GM19025 (cell line): ENCODE measurements around the gene TDRD3.
"Not testable (repeated sequence)": the region's sequence is repeated elsewhere in the genome, so short reads cannot be mapped to it uniquely, and the experiment has no call there.

Source experiments
- ATAC-seq: cut with Tn5 transposase; IDR thresholded peaks from one replicate; pipeline ENCODE4 v1.9.1; 2021; ENCODE audit warnings: mild to moderate bottlenecking, low read depth, moderate library complexity; ENCODE audit not compliant: unreplicated experiment

TDRD3 gene

GRCh38 chr13:60396783-60397703 is at the start of gene TDRD3:
TDRD3 (plus strand) TSS chr13:60397220; CDS start chr13:60397365, 145 bp downstream.
- peak; percentile 43 for ATAC-seq

DNA sequence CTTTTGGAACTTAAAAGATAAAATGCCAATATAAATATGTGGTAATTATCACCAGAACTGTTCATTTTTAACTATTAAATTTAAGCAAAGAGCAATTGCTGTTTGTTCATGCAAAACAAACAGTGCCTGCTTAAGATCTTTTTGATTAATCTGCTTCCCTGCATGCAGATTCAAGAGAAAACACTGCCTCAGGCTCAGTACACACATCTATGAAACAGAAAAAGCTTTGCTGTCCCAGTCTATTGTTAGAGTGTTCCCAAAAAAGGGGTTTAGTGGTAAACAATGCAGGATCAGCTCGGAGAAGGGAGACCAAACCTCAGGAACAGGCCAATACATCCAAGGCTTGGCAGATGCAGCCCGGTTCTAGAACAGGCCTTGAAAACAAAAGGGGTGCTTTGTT is 49.3 kb upstream of the TDRD3 start:
- no peak for ATAC-seq

DNA sequence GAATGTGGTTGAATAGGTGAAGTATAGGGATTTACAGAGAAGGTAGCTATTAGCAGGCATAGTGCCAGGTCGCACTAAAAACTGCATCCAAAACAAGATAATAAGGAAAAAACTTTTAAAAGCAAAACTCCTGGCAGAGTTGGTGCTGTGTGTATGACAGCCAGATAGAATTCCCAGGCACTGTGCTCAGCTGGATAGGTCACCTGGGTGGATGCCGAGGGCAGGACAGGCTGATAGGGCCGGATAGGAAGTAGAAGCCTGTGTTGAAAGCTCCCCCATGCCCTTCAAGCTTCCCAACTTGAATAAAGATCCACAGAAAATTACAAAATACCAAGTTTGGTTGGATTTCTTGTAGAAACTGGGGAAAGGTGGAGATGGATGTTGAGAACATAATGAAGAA is 48.9 kb upstream of the TDRD3 start:
- no peak for ATAC-seq

DNA sequence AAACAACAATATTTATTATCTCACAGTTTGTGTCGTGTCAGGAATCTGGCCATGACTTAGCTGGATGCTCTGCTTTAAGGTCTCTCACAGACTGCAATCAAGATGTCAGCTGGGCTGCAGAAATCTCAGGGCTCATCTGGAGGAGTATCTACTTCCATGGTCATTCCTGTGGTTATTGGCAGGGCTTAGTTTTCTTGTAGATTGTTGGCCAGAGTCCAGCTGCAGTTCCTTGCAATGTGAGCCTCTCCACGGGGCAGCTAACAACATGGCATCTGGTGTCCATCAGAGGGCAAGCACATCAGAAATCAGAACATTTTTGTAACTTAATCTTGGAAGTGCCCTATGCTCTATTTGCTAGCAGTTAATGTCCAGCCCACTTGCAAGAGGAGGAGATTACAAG is 45.7 kb upstream of the TDRD3 start:
- no peak for ATAC-seq

GRCh38 chr13:60351855-60352615 is 45.0 kb upstream of the TDRD3 start:
- ATAC-seq, result no peak

GRCh38 chr13:60352644-60353043 is 44.4 kb upstream of the TDRD3 start:
- no peak for ATAC-seq

DNA sequence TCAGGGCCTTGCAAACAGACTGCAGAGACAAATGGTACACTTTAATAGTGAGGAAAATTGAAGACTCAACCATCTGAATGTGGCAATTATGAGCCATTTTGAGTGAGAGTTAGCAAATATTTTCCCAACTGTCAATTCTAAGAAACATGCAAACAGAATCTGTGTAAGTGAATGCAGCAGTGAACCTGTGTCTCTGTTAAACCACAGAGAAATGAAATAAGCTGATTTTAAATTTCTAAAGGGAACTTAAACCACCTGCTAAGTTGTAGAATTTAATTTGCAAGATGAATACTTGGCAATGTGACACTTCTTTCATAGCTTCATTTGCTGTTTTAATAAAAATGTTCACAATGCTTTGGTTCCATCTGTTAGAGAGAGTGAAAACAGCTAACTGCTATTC is 42.0 kb upstream of the TDRD3 start:
- no peak for ATAC-seq

DNA sequence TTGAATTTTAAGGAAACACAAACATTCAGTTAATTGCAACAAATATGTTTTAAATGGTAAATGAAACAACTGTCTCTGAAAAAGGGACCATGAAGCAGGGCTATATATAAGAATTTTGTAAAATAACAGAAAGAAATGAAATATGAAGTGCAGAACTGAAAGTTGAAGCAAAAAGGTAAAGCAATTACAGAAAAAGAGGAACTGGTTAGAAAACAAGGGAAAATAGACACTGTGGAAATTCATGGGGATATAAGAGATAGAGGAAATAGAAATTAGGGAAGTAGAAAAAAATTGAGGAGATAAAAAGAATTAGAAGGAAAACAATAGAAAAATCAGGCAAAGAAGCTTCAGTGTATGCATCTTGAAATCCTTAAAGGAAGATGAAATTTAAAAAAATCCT is 40.0 kb upstream of the TDRD3 start:
- no peak for ATAC-seq

DNA sequence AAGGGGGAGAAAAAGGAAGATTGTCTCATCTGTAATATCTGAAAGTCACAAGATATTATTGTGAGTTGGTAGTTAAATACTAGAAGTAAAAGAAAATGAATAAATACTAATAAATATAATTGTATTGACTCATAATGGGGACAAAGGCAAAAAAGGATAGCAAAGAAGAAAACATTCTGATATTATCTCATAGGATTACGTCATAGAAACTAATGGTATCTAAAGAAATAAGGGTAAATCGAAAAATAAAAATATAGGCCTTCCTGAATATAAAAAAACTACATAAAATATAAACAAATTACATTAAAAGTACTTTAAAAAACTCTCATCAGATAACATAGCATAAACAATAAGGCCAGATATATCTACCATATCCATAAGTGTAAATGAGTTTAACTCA is 38.6 kb upstream of the TDRD3 start:
- no peak for ATAC-seq

DNA sequence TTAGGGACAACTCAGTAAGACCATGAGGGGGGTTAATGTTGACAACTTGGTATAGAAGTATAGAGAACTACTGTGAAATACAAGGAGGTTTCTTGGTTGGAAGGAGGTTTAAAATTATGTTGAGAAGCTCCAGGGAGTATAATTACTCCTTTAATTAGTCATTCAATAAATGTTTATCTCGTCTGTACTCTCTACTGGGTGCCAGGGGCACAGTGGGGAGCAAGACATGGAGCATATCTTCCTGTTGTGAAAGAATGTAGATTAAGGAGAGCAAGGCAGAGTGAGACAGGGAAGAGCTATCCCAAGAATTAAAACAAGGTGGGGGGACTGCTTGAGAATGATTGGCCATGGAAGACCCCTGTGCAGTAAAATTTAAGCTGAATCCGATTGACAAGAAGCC is 33.7 kb upstream of the TDRD3 start:
- no peak for ATAC-seq

GRCh38 chr13:60369242-60369641 is 27.8 kb upstream of the TDRD3 start:
- ATAC-seq, result no peak

- ATAC-seq, result no peak
Measured at GRCh38 chr13:60370343-60370742, 26.7 kb upstream of the TDRD3 start.

DNA sequence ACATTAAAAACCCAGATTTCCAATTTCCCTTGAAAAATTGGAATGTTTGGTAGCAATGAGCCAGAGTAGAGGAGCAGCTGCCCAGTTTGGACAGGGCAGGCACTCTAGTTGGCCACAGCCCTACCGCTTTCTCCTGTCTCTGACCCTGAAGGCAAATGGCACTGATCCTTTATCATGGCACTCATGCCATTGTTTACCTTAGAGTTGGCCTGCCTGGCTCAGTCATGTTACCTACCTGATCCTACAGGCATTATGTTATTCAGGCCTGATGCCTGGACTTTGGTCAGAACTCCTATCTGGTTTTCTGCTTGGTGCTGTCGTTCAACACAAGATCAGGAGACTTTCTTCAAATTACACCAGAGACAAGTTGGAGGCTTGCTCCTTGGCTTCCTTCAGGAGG is 24.9 kb upstream of the TDRD3 start:
- no peak for ATAC-seq

GRCh38 chr13:60379282-60379681 is 17.7 kb upstream of the TDRD3 start:
- ATAC-seq, result not testable (repeated sequence)

GRCh38 chr13:60379837-60380565 is 17.0 kb upstream of the TDRD3 start:
- ATAC-seq, result no peak

DNA sequence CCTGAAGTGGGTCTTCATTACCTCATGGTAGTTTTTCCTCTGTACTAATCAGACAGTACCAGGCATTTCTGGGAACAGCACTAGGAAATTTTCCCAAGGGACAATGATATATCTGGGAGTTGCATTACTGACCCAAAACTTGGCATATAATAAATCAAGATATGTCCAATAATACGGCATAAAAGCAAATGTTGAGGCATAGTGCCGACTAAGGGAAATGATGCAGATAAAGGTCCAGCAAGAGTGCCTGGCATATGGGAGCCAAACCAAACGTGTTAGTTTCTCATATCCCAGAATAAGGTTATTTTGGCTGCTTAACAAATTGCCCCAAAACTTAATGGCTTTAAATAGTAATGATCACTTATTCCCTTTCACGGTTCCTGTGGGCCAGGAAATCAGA is 12.1 kb upstream of the TDRD3 start:
- ATAC-seq, result no peak

DNA sequence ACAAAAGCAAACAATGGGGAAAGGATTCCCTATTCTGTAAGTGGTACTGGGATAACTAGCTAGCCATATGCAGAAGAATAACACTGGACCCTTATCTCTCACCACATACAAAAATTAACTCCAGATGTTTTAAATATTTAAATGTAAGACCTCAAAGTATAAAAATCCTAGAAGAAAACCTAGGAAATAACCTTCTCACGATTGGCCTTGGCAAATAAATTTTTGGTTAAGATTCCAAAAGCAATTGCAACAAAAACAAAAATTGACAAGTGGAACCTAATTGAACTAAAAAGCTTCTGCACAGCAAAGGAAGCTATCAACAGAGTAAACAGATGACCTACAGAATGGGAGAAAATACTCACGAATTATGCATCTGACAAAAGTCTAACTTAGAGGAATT is 10.8 kb upstream of the TDRD3 start:
- no peak for ATAC-seq

- no peak for ATAC-seq
Measured at GRCh38 chr13:60392131-60392530, 4.9 kb upstream of the TDRD3 start.

- ATAC-seq, result peak; percentile 69
Measured at GRCh38 chr13:60395971-60396782, 843 bp upstream of the TDRD3 start.

GRCh38 chr13:60397704-60398378 is 821 bp downstream of the TDRD3 start:
- peak; percentile 30 for ATAC-seq
